ENCODE results near the gene CEP290.

The CEP290 gene

DNA sequence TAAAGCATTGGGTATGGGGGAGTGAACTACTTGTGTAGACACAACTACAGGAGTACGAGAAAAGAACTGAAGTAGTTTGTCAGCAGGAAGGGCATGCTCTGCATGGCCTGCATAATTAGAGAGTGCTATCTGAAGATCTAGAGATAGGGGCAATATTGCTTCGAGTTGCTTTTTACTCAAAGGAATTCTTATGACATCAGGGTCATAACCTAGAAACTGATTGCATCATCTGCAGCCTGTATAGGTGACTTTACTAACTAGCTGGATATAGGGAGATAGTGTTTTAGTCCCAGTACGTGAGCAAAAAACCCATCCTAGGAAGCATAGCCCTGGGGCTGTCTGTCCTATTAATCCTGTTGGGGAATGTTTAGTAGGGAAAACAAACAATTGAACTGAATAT lies 40.0 kb upstream of the CEP290 start:
- Histone ChIP-seq H3K79me2 (ENCODE audit: low read length) (no peaks in the 10 kb centered on the region), H3K4me1 (ENCODE audit: low read length) (peaks cover 5% of the 10 kb centered on the region; the same call in 1 of the 2 replicates), H3K27me3 (ENCODE audit: low read depth, low read length) (no peaks in the 10 kb centered on the region), H2AFZ (ENCODE audit: low read depth, low read length) (no peak overlapping the region), H3K4me2 (ENCODE audit: low read length) (no peak overlapping the region), H3K9ac (ENCODE audit: low read length) (no peak overlapping the region), H3K27ac (ENCODE audit: low read length) (no peak overlapping the region), H3K4me3 (ENCODE audit: low read length) (no peak overlapping the region), H3K36me3 (replicated peaks; ENCODE audit: low read depth, low read length) (peaks cover 17% of the 10 kb centered on the region), H3K9me3 (ENCODE audit: insufficient read depth, low read length) (no peaks in the 10 kb centered on the region), H4K20me1 (ENCODE audit: insufficient read depth, low read length) (no peaks in the 10 kb centered on the region; the same call in 1 of the 2 replicates)
- TF ChIP-seq EZH2phosphoT487 (IDR thresholded peaks at IDR 0.05; ENCODE audit: low read depth), result no peak
- TF ChIP-seq, protein P1, sequence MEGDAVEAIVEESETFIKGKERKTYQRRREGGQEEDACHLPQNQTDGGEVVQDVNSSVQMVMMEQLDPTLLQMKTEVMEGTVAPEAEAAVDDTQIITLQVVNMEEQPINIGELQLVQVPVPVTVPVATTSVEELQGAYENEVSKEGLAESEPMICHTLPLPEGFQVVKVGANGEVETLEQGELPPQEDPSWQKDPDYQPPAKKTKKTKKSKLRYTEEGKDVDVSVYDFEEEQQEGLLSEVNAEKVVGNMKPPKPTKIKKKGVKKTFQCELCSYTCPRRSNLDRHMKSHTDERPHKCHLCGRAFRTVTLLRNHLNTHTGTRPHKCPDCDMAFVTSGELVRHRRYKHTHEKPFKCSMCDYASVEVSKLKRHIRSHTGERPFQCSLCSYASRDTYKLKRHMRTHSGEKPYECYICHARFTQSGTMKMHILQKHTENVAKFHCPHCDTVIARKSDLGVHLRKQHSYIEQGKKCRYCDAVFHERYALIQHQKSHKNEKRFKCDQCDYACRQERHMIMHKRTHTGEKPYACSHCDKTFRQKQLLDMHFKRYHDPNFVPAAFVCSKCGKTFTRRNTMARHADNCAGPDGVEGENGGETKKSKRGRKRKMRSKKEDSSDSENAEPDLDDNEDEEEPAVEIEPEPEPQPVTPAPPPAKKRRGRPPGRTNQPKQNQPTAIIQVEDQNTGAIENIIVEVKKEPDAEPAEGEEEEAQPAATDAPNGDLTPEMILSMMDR (IDR thresholded peaks at IDR 0.05; ENCODE audit: low read depth, low read length), result no peak

DNA sequence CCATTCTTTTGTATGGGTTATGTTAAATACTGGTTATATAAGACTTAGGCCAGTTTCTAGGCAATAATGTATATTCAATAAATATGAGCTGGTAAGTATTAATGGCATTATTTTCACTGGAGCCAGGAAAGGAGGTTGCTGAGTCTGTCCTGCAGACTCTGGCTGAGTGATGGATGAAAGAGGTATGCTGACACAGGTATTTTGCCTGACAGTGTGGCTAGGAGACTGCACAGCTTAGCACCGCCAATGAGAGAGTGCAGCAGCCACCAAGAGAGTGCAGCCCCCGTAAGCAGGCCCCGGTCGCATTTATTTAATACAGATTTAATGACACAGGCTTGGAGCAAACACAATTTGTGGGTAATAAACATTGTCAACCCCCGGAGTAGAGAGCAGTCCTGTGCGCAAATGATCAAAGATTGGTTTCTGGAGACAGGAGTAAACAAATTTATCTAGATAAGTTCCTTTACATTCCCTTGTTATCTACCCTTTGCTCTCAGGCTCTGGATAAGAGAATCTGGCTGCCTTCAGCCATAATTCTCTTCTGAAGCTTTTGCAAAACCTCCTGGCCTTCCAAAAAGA lies 37.6 kb upstream of the CEP290 start:
- Histone ChIP-seq H3K9ac (ENCODE audit: low read length) (no peak overlapping the region), H3K27ac (ENCODE audit: low read length) (no peak overlapping the region), H3K4me1 (ENCODE audit: low read length) (peaks cover 6% of the 10 kb centered on the region; the same call in 1 of the 2 replicates), H3K4me3 (ENCODE audit: low read length) (no peak overlapping the region), H3K9me3 (ENCODE audit: insufficient read depth, low read length) (no peaks in the 10 kb centered on the region), H3K27me3 (ENCODE audit: low read depth, low read length) (no peaks in the 10 kb centered on the region), H3K36me3 (replicated peaks; ENCODE audit: low read depth, low read length) (peaks cover 15% of the 10 kb centered on the region), H4K20me1 (ENCODE audit: insufficient read depth, low read length) (no peaks in the 10 kb centered on the region; the same call in 1 of the 2 replicates), H3K4me2 (ENCODE audit: low read length) (no peak overlapping the region), H2AFZ (ENCODE audit: low read depth, low read length) (no peak overlapping the region), H3K79me2 (ENCODE audit: low read length) (no peaks in the 10 kb centered on the region)
- TF ChIP-seq EZH2phosphoT487 (IDR thresholded peaks at IDR 0.05; ENCODE audit: low read depth), result no peak
- TF ChIP-seq, protein P1 (IDR thresholded peaks at IDR 0.05; ENCODE audit: low read depth, low read length), result no peak

DNA sequence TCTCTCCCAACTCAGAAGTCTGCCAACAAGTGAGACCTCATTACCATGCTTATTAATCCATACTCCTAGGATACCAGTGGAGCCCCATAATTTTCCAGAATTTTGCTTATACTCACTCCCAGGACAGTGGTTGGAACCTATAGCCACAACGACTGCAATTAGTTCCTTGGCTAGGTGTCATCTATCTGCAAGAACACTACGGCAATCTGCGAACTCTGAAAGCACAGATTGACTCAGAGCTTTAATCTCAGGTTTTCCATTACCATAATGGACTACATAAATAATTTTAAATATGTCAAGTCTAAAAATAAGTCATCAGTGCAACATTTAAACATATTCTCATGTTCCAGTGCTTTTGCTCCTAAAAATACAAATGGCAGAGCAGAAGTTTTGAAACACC lies 33.7 kb upstream of the CEP290 start:
- Histone ChIP-seq H2AFZ (ENCODE audit: low read depth, low read length) (no peak overlapping the region), H3K79me2 (ENCODE audit: low read length) (no peaks in the 10 kb centered on the region), H3K36me3 (replicated peaks; ENCODE audit: low read depth, low read length) (peaks cover 24% of the 10 kb centered on the region), H3K27me3 (ENCODE audit: low read depth, low read length) (no peaks in the 10 kb centered on the region), H3K9me3 (ENCODE audit: insufficient read depth, low read length) (no peaks in the 10 kb centered on the region), H3K4me2 (ENCODE audit: low read length) (no peak overlapping the region), H3K27ac (ENCODE audit: low read length) (no peak overlapping the region), H3K9ac (ENCODE audit: low read length) (no peak overlapping the region), H3K4me3 (ENCODE audit: low read length) (no peak overlapping the region), H3K4me1 (ENCODE audit: low read length) (peaks cover 6% of the 10 kb centered on the region; the same call in 1 of the 2 replicates), H4K20me1 (ENCODE audit: insufficient read depth, low read length) (no peaks in the 10 kb centered on the region; the same call in 1 of the 2 replicates)
- TF ChIP-seq EZH2phosphoT487 (IDR thresholded peaks at IDR 0.05; ENCODE audit: low read depth), result no peak
- TF ChIP-seq, protein P1 (IDR thresholded peaks at IDR 0.05; ENCODE audit: low read depth, low read length), result no peak

DNA sequence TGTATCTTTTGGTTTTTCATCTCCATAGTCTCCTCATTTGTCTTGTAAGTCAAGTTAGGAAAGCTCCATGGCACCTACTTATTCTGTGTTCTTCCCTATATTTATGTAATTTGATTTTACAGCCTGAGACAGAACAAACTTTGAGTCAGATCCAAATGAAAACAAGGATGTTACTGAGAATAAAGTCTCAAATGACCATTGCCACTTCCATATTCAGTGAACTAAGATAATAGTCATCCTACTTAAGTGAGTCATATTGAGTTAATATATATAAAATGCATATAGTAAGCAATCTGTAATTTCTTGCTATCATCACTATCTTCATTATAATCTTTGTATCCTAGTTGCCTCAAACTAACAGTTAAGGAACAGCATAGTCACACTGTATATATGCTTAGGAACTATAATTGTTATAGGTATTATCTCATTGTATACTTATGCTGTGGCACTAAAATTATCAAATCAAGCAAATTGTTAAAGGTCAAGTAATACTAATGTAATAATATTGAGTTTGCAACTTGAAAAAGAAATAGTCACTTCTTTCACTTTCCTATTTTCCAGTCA lies 31.0 kb upstream of the CEP290 start:
- H3K4me1 ChIP-seq (ENCODE audit: low read length), result peaks cover 6% of the 10 kb centered on the region; the same call in 1 of the 2 replicates
- no peak overlapping the region for H3K9ac ChIP-seq (ENCODE audit: low read length)
- no peaks in the 10 kb centered on the region; the same call in 1 of the 2 replicates for H4K20me1 ChIP-seq (ENCODE audit: insufficient read depth, low read length)
- H3K79me2 ChIP-seq (ENCODE audit: low read length), result no peaks in the 10 kb centered on the region
- peaks cover 34% of the 10 kb centered on the region for H3K36me3 ChIP-seq (replicated peaks; ENCODE audit: low read depth, low read length)
- H3K4me2 ChIP-seq (ENCODE audit: low read length), result no peak overlapping the region
- H3K4me3 ChIP-seq (ENCODE audit: low read length), result no peak overlapping the region
- no peaks in the 10 kb centered on the region for H3K9me3 ChIP-seq (ENCODE audit: insufficient read depth, low read length)
- H3K27me3 ChIP-seq (ENCODE audit: low read depth, low read length), result no peaks in the 10 kb centered on the region
- no peak overlapping the region for H2AFZ ChIP-seq (ENCODE audit: low read depth, low read length)
- H3K27ac ChIP-seq (ENCODE audit: low read length), result no peak overlapping the region
- TF ChIP-seq EZH2phosphoT487 (IDR thresholded peaks at IDR 0.05; ENCODE audit: low read depth), result no peak
- TF ChIP-seq, protein P1 (IDR thresholded peaks at IDR 0.05; ENCODE audit: low read depth, low read length), result no peak
